Measurements from ENCODE around the gene MGARP. TPM values are rescaled to one million over a fixed set of nuclear protein-coding genes. Genes with fewer than 3 reads are reported as not detected.

The MGARP gene
- total RNA-seq, 1 experiment from 2014 or later, result 2.3 TPM

DNA sequence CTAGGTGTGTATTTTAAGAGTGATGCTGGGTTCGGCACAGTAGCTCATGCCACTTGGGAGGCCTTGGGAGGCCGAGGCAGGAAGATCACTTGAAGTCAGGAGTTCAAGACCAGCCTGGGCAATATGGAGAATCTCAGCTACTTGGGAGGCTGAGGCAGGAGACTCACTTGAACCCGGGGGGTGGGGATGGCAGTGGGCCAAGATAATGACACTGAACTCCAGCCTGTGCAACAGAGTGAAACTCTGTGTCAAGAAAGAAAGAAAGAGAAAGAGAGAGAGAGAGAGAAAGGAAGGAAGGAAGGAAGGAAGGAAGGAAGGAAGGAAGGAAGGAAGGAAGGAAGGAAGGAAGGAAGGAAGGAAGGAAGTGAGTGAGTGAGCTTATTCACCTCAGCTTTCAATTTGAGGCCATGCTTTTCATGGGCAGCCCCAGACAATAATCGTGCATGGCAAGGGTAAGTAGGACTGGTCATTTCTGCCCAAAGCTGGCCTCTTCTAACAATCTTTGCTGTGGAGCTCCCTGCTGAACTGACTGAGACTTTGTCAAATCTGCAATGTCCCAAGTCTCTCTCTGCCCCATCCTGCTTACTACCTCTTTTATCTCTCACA lies 60.5 kb downstream of the MGARP start:
- POLR2A ChIA-PET, result interaction anchor here (0.6 to 0.7 kb wide), 5 partner anchors 55 to 1554 kb away, joined by 3 to 7 read pairs (median 4); no protein-coding TSS in a partner anchor
- Histone ChIP-seq H3K27me3 (ENCODE audit: control insufficient read depth, insufficient read depth, low read length) (no peaks in the 10 kb centered on the region), H3K9me3 (ENCODE audit: control insufficient read depth, insufficient read depth, low read depth, low read length) (no peaks in the 10 kb centered on the region), H3K36me3 (ENCODE audit: control insufficient read depth, insufficient read depth, low read length) (no peaks in the 10 kb centered on the region), H3K4me1 (ENCODE audit: control insufficient read depth, insufficient read depth, low read length) (no peaks in the 10 kb centered on the region), H3K4me3 (ENCODE audit: low read depth in 2 of 2, low read length in 2 of 2) (no peak overlapping the region), H3K27ac (ENCODE audit: low read length) (no peak overlapping the region)
- no peak for ATAC-seq
- in situ Hi-C loops (cut with HindIII; ENCODE audit: low pct_unique_long_range_greater_than_20kb, low sequenced_read_pairs), result no loop called here
- no TSS peak for BruUV-seq (replicated peaks)
- intact Hi-C loops (cut with micrococcal nuclease; ENCODE audit: unreplicated experiment), result loop anchor here (10.0 kb wide), 1 partner anchor 55 kb away; no protein-coding TSS in a partner anchor
- no peak for TF ChIP-seq TCF7L2 (IDR thresholded peaks at IDR 0.05; ENCODE audit: low read depth, low read length)
- TF ChIP-seq, protein P1, sequence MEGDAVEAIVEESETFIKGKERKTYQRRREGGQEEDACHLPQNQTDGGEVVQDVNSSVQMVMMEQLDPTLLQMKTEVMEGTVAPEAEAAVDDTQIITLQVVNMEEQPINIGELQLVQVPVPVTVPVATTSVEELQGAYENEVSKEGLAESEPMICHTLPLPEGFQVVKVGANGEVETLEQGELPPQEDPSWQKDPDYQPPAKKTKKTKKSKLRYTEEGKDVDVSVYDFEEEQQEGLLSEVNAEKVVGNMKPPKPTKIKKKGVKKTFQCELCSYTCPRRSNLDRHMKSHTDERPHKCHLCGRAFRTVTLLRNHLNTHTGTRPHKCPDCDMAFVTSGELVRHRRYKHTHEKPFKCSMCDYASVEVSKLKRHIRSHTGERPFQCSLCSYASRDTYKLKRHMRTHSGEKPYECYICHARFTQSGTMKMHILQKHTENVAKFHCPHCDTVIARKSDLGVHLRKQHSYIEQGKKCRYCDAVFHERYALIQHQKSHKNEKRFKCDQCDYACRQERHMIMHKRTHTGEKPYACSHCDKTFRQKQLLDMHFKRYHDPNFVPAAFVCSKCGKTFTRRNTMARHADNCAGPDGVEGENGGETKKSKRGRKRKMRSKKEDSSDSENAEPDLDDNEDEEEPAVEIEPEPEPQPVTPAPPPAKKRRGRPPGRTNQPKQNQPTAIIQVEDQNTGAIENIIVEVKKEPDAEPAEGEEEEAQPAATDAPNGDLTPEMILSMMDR (IDR thresholded peaks at IDR 0.05), result no peak
- TF ChIP-seq SIN3A (IDR thresholded peaks at IDR 0.05; ENCODE audit: borderline replicate concordance, insufficient read depth, low read depth, low read length), result no peak
- TF ChIP-seq, protein P2, sequence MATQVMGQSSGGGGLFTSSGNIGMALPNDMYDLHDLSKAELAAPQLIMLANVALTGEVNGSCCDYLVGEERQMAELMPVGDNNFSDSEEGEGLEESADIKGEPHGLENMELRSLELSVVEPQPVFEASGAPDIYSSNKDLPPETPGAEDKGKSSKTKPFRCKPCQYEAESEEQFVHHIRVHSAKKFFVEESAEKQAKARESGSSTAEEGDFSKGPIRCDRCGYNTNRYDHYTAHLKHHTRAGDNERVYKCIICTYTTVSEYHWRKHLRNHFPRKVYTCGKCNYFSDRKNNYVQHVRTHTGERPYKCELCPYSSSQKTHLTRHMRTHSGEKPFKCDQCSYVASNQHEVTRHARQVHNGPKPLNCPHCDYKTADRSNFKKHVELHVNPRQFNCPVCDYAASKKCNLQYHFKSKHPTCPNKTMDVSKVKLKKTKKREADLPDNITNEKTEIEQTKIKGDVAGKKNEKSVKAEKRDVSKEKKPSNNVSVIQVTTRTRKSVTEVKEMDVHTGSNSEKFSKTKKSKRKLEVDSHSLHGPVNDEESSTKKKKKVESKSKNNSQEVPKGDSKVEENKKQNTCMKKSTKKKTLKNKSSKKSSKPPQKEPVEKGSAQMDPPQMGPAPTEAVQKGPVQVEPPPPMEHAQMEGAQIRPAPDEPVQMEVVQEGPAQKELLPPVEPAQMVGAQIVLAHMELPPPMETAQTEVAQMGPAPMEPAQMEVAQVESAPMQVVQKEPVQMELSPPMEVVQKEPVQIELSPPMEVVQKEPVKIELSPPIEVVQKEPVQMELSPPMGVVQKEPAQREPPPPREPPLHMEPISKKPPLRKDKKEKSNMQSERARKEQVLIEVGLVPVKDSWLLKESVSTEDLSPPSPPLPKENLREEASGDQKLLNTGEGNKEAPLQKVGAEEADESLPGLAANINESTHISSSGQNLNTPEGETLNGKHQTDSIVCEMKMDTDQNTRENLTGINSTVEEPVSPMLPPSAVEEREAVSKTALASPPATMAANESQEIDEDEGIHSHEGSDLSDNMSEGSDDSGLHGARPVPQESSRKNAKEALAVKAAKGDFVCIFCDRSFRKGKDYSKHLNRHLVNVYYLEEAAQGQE (IDR thresholded peaks at IDR 0.05; ENCODE audit: insufficient read depth in 1 of 2, low read depth in 2 of 2, low read length in 1 of 2), result no peak
- no peak for TF ChIP-seq POLR2AphosphoS5 (IDR thresholded peaks at IDR 0.05; ENCODE audit: low read depth, low read length)
- no peak for DNase-seq (ENCODE audit: low read depth, low spot score)
- CTCF ChIA-PET, result no interaction called here

Other genes with a start within 250 kb of the MGARP start
- gene ELF2, start 103.0 kb downstream of the MGARP start, total RNA-seq (2021; ENCODE audit: unreplicated experiment), result 21.9 TPM
- 55.0 TPM for gene NAA15, start 21.3 kb upstream of the MGARP start, total RNA-seq (2021; ENCODE audit: unreplicated experiment)
- 56.5 TPM for gene NDUFC1, start 22.3 kb upstream of the MGARP start, total RNA-seq (2021; ENCODE audit: unreplicated experiment)
- gene RAB33B, start 173.9 kb upstream of the MGARP start, total RNA-seq (2021; ENCODE audit: unreplicated experiment), result 4.5 TPM